Duodenal mucosa (tissue), 2 donors: ENCODE measurements around the gene EDIL3.

Experiments used
- H3K27ac ChIP-seq: one replicate; pipeline ENCODE4 v1.7.0; 2013; ENCODE audit warnings: low read depth, low read length
- H3K27me3 ChIP-seq, 2 donors: one replicate each; pipeline ENCODE4 v1.7.0; 2013; ENCODE audit warnings: low read length in 2 of 2, control low read depth in 1 of 2; ENCODE audit not compliant: insufficient read depth in 2 of 2, control insufficient read depth in 1 of 2
- H3K36me3 ChIP-seq, 2 donors: one replicate each; pipeline ENCODE4 v1.7.0; 2013; ENCODE audit warnings: low read length in 2 of 2, control low read depth in 1 of 2; ENCODE audit not compliant: insufficient read depth in 2 of 2, control insufficient read depth in 1 of 2
- H3K4me1 ChIP-seq, 2 donors: one replicate each; pipeline ENCODE4 v1.7.0; 2013; ENCODE audit warnings: low read length in 2 of 2, control low read depth in 1 of 2; ENCODE audit not compliant: insufficient read depth in 2 of 2, control insufficient read depth in 1 of 2
- H3K4me3 ChIP-seq, 2 donors: one replicate each; pipeline ENCODE4 v1.7.0; 2013; ENCODE audit warnings: low read length in 2 of 2, low read depth in 1 of 2
- H3K9ac ChIP-seq, 2 donors: one replicate each; pipeline ENCODE4 v1.7.0; 2013; ENCODE audit warnings: low read length in 2 of 2, low read depth in 1 of 2
- H3K9me3 ChIP-seq, 2 donors: one replicate each; pipeline ENCODE4 v1.7.0; 2013; ENCODE audit warnings: low read length in 2 of 2, control low read depth in 1 of 2; ENCODE audit not compliant: control insufficient read depth in 1 of 2

EDIL3 gene

GRCh38 chr5:83925321-83925954 lies 459.2 kb downstream of the EDIL3 start:
- peaks cover 0 to 3% of the 10 kb centered on the region in 2 donors for H3K9me3 ChIP-seq
- no peak overlapping the region for H3K27ac ChIP-seq
- H3K4me1 ChIP-seq: no peaks in the 10 kb centered on the region
- no peak overlapping the region for H3K9ac ChIP-seq
- no peak overlapping the region for H3K4me3 ChIP-seq
- no peaks in the 10 kb centered on the region for H3K36me3 ChIP-seq
- H3K27me3 ChIP-seq: no peaks in the 10 kb centered on the region

GRCh38 chr5:83924891-83925290 lies 459.8 kb downstream of the EDIL3 start:
- Histone ChIP-seq H3K9ac (no peak overlapping the region), H3K36me3 (no peaks in the 10 kb centered on the region), H3K9me3 (peaks cover 0 to 3% of the 10 kb centered on the region in 2 donors), H3K4me1 (no peaks in the 10 kb centered on the region), H3K4me3 (no peak overlapping the region), H3K27me3 (no peaks in the 10 kb centered on the region), H3K27ac (no peak overlapping the region)

DNA sequence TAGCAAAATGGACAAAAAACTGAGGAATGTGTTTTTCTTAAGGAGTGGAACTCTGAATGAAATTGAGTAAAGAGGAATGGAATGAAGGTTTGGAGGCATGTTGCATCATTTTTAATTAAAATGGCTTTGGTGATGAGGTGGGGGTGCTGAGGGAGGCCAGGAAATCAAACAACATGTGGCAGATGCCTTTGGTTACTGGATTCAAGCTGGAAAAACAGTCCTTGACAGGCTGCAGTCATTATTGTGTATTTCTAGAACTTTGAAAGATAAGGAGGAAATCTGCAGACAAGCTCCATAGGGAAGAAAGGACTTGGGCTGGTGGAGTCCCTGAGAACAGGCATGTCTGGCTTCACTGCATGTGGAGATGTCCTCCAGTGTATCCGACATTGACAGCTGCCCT lies 460.5 kb downstream of the EDIL3 start:
- Histone ChIP-seq H3K4me3 (no peak overlapping the region), H3K9me3 (peaks cover 0 to 3% of the 10 kb centered on the region in 2 donors), H3K27ac (no peak overlapping the region), H3K4me1 (peaks cover under 1 to 2% of the 10 kb centered on the region in 2 donors), H3K27me3 (no peaks in the 10 kb centered on the region), H3K9ac (no peak overlapping the region), H3K36me3 (no peaks in the 10 kb centered on the region)

- H3K4me3 ChIP-seq: no peak overlapping the region
- no peak overlapping the region for H3K9ac ChIP-seq
- H3K9me3 ChIP-seq: peaks cover 0 to 3% of the 10 kb centered on the region in 2 donors
- H3K4me1 ChIP-seq: peaks cover 8 to 12% of the 10 kb centered on the region in 2 donors
- no peak overlapping the region for H3K27ac ChIP-seq
- H3K36me3 ChIP-seq: no peaks in the 10 kb centered on the region
- H3K27me3 ChIP-seq: no peaks in the 10 kb centered on the region
Measured at GRCh38 chr5:83922699-83923098, 462.0 kb downstream of the EDIL3 start.

DNA sequence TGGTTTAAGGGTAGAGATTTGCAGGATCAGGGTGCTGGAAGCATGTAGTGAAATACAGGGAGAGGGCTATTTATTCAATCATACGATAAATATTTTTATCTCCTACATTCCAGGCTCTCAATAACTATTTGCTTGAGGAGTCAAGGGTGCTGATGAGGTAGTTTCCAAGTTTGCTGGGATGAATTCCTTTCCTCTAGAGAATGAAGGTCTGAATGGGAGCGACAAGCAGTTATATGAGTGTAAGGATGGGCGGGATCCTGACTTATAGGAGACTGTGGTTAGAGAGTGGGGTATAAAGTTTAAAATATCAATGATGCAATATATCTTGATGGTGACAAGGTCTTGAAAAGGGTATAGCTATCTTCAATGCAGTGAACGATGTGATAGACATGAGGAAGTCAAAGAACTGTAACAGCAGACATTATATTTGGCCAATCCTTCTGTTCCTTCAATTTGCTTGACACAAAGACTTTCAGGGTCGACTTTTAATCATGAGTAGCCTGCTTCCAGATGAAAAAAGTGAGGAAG lies 462.9 kb downstream of the EDIL3 start:
- Histone ChIP-seq H3K27ac (no peak overlapping the region), H3K4me3 (no peak overlapping the region), H3K9ac (no peak overlapping the region), H3K36me3 (no peaks in the 10 kb centered on the region), H3K4me1 (peaks cover 14 to 18% of the 10 kb centered on the region in 2 donors), H3K27me3 (no peaks in the 10 kb centered on the region), H3K9me3 (peaks cover 0 to 3% of the 10 kb centered on the region in 2 donors)

GRCh38 chr5:83919071-83920041 lies 465.3 kb downstream of the EDIL3 start:
- no peak overlapping the region for H3K9ac ChIP-seq
- no peak overlapping the region for H3K4me3 ChIP-seq
- H3K36me3 ChIP-seq: no peaks in the 10 kb centered on the region
- H3K27ac ChIP-seq: no peak overlapping the region
- peaks cover 0 to 3% of the 10 kb centered on the region in 2 donors for H3K9me3 ChIP-seq
- H3K4me1 ChIP-seq: peaks cover 14 to 18% of the 10 kb centered on the region in 2 donors
- no peaks in the 10 kb centered on the region for H3K27me3 ChIP-seq

DNA sequence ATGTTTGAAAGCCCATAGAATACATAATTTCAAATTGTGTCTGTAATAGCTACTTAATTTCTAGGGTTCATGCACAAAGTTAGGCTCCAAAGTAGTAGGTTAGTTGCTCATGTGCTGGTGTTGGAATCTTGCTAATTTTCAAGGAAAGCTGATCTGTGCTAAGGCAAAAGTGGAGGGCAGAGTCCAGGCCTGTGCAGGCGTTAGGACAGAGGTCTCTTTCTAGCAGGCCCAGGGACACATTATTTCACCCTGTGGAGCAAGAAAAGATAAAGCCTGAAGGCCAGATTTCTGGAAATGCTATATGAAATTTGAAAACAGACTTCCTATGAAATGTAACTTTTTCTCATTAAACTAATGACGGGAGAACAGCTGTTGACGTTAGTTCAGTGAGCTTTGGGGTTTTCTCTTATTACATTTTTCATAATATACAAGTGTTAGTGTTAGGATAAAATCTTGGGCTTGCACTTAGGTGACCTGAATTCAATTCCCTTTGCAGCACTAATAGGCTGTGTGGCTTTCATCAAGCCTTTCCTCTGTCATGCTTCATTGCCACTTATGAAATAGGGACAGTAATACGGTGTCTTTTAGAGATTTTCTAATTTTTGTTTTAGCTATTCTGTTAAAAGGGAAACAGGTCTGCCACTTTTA lies 467.3 kb downstream of the EDIL3 start:
- Histone ChIP-seq H3K9me3 (no peaks in the 10 kb centered on the region), H3K27ac (no peak overlapping the region), H3K9ac (no peak overlapping the region), H3K4me3 (no peak overlapping the region), H3K27me3 (no peaks in the 10 kb centered on the region), H3K4me1 (peaks cover 14 to 18% of the 10 kb centered on the region in 2 donors), H3K36me3 (no peaks in the 10 kb centered on the region)

GRCh38 chr5:83914662-83915418 lies 469.8 kb downstream of the EDIL3 start:
- H3K9ac ChIP-seq: no peak overlapping the region
- no peak overlapping the region for H3K4me3 ChIP-seq
- H3K9me3 ChIP-seq: no peaks in the 10 kb centered on the region
- H3K27ac ChIP-seq: no peak overlapping the region
- no peaks in the 10 kb centered on the region for H3K27me3 ChIP-seq
- H3K4me1 ChIP-seq: peaks cover 14 to 18% of the 10 kb centered on the region in 2 donors
- no peaks in the 10 kb centered on the region for H3K36me3 ChIP-seq

- Histone ChIP-seq H3K27ac (no peak overlapping the region), H3K4me1 (peaks cover 14 to 16% of the 10 kb centered on the region in 2 donors), H3K36me3 (no peaks in the 10 kb centered on the region), H3K27me3 (no peaks in the 10 kb centered on the region), H3K4me3 (no peak overlapping the region), H3K9me3 (no peaks in the 10 kb centered on the region), H3K9ac (no peak overlapping the region)
Measured at GRCh38 chr5:83914199-83914598, 470.5 kb downstream of the EDIL3 start.
